IPS-11a (cell line): ENCODE measurements around the gene ADIPOR2.

ENCODE experiments used
- H3K4me3 ChIP-seq: one replicate; pipeline ENCODE4 v1.5.1; 2013; ENCODE audit warnings: low read depth, low read length, control low read depth

The ADIPOR2 gene

DNA sequence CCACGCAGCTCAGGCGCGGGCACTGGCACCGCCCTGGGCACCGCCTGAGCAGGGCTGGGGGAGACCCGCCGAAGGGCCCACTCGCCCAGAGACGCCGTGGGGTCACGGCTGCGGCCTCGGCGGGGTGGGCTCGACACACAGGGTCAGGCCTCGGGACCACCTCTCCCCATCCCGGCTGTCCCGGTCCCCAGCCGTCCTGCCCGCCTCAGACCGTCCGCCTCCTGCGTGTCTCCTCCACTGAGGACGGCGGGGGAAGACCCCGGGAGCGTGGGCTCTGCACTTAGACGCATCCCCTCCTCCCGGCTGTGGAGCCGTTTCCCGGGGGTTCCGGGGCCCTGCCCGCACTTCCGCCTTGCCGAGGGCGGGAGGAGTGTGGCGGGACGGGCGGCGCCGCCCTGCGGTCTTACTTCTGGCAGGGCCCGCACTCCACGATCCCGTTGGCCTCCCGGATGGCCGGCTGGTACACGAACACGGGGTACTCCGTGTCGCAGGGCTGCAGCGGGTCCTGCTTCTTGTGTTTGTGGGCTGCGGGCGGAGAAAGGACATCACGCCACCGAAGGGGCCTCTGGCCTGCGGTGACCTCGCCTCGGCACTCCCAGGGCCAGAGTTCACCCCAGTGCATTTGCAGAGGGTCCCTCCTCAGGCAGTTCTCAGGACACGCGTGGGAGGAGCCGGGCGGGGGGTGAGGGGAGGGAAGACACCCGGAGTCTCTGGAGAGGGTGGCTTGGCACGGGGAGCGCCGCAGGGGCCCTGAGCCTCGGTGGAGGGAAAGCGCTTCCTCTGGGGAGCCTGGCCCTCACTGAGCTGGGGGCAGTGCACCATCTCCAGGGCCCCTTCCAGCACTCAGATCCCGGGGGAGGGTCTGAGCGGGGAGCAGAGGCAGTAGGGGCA lies 106.4 kb downstream of the ADIPOR2 start:
- H3K4me3 ChIP-seq = no peak overlapping the region

GRCh38 chr12:1797991-1798640 lies 107.2 kb downstream of the ADIPOR2 start:
- no peak overlapping the region for H3K4me3 ChIP-seq

DNA sequence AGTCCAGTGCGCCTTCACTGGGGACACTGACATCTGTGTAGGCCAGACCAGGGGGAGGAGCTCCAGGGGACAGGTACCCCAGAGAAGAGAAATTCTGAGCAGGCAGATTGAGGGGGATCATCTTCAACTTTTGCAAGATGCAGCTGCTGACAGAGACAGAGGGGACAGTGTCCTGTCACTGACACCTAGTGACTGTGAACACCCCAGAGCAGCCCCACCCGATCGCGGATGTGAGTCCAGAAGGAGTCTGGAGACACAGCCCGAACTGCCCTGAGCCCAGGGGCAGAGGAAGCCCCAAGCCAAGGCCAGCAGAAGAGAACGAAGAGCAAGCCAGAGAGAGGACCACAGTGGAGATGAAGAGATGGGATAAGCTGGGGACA lies 107.8 kb downstream of the ADIPOR2 start:
- H3K4me3 ChIP-seq = no peak overlapping the region

DNA sequence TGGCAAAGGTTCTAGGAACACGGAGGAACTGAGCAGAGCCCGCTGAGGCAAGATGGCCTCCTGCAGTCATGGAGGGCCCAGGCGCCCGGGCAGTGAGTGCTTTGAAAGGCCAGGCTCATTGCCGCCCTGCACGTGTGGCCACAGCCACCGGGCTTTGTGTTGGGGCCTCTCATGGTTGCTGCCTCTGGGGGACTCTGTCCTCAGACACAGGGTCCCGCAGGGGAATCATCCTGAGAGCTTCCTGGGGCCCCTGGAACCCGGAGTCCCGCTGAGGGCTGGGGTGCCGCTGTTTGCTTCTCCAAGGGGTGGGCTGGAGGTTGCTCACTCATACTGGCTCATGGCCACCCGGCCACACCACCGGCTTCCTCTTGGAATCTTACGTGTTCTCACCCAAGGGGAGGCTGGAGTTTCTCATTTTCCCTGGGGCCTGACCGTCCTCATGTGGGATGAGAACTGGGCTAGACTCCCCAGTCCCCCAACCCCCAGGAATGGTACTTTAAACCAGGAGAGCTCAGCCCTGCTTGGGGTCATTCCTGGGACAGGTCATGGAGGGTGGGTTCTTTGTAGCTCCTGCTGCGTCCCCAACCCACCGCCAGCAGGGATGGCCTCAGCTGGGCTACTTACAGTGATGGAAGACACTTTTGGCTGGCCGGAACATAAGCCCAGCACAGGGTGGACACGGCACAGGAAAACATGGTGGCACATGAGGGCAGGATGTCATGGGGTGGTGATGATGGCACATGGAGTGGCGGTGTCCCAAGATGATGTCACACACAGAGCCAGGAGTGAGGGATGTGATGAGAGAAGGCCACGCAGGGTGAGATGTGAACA lies 108.4 kb downstream of the ADIPOR2 start:
- H3K4me3 ChIP-seq = no peak overlapping the region

- no peak overlapping the region for H3K4me3 ChIP-seq
Measured at GRCh38 chr12:1799882-1800400, 109.1 kb downstream of the ADIPOR2 start.

- no peak overlapping the region for H3K4me3 ChIP-seq
Measured at GRCh38 chr12:1800401-1801302, 109.8 kb downstream of the ADIPOR2 start.

GRCh38 chr12:1801303-1801975 lies 110.6 kb downstream of the ADIPOR2 start:
- H3K4me3 ChIP-seq = no peak overlapping the region

- no peak overlapping the region for H3K4me3 ChIP-seq
Measured at GRCh38 chr12:1803736-1804135, 112.9 kb downstream of the ADIPOR2 start.

DNA sequence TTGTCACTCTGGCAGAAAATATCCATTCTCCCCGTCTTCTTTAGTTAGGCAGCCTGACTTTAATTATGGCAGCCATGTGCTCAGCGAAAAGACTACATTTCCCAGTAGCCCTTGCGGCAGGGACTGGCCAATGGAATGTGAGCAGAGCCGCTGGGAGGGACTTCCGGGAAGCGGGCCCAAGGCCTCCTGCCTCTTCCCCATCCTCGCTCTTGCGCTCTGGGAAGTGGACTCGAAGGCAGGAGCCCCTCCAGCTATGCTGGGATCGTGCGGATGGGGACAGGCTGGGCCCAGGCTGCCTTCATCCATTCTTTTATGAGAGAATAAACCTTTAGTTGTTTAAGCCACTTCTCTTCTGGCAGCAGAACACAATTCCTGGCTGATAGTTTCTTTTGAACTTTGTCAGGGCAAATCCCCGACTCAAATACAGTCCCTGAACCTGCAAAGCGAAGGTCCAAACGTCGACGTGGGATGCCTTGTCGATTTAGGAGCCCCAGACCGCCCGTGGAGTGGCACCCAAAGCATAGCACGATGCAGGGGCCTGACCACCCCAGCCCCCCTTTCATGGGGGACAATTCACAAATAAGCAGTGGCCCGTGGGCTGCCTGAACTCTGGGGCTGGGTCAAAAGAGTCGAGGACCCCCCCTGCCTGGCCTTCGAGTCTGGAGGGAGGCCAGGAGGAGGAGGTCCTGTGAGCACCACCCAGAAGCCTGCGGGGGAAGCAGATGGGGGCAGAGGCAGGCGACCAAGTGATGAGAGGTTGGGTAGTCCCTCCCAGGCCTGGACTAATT lies 113.9 kb downstream of the ADIPOR2 start:
- H3K4me3 ChIP-seq = no peak overlapping the region

DNA sequence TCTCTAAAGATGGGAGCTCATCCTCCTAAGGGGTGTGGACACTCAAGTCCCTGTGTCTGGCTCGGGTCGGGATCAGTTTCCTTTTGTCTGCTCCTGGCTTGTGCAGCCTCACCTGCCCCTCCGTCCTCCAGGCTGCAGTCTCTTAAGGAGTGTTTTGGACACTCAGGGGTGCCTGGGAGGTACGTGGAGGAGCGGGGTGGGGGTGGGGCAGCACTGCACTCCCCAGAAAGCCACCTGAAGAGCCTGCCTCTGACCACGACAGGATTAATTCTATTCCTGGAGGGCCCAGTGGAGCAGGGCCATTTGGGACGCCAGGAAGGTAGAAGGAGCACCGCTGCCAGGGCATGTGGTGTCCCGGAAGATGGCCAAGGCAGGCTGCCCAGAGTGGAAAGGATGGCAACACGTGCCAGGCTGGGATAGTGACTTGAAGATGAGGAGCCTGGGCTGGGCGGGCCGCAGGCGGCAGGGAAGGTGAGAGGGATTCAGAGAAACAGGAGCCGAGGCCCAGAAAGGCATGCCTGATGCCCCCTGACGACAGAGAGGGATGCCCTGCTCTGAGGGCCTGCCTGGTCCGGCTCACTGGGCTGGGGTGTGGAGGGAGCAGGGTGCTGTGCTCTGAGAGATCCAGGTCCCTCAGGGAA lies 114.7 kb downstream of the ADIPOR2 start:
- H3K4me3 ChIP-seq = no peak overlapping the region

DNA sequence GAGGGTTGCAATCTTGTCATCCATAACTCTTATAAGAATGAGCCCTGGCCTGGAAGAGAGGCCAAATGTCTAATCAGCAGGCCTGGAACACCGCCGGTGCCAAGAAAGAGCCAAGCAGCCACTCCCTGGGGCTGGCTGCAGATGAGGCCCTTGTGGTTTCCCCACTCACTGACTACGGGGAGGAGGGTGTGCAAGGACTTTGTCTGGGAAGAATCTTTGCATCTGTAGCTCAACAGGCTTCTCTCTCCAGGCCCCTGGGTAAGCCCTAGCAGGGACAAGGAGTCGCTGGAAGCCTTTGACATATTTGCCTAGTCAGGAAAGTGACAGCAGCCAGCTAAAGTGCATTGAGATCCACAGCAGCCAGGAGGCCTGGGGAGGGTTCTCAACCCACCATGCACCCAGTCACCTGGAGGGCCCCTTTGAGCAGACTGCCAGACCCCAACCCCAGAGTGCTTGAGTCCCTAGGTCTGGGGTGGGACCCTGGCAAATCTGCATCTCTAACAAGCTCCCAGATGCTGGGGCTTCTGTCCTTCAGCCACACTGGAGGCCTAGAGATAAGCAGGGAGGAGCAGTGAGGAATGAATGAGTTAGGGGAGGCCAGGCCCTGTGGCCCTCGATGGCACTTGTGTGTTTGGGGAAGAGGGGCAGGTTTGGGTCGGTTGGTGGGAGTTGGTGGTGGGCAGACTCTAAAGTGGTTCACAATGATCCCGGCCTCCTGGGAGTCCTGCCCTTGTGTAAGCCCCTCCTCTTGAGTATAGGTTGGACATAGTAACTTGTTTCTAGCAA lies 115.6 kb downstream of the ADIPOR2 start:
- H3K4me3 ChIP-seq = no peak overlapping the region

DNA sequence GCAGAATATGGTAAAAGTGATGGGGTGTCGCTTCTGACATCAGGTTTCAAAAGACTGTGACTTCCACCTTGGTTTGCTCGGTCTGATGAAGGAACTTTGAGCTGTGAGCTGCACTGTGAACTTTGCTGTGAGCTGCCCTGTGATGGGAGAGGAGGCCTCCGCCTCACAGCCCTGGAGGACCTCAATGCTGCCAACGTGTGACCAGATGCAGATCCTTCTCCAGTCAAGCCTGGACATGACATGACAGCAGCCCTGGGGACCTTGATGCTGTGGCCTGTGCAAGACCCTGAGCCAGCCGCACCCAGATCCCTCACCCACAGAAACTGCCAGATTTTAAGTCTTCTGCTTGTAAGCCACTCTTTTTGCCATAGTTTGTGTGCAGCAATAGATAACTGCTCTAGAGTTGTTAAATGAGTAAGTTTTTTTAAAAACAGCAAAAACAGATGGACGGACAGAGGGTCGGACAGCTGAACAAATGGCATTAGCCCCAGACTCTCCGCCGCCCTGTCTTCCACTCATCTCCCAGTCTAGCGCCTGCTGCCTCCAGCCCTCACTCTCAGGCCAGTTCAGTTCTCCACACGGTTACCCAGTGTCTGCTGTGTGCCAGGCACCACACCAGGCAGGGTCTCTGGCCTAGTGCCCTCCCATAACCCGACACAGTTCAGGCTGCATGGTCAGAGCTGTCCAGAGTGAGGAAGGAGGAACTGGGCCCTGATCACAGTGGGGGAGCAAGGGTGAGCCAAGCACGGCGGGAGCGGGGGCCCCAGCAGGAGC lies 116.4 kb downstream of the ADIPOR2 start:
- H3K4me3 ChIP-seq = no peak overlapping the region

- H3K4me3 ChIP-seq = no peak overlapping the region
Measured at GRCh38 chr12:1808036-1808797, 117.3 kb downstream of the ADIPOR2 start.

DNA sequence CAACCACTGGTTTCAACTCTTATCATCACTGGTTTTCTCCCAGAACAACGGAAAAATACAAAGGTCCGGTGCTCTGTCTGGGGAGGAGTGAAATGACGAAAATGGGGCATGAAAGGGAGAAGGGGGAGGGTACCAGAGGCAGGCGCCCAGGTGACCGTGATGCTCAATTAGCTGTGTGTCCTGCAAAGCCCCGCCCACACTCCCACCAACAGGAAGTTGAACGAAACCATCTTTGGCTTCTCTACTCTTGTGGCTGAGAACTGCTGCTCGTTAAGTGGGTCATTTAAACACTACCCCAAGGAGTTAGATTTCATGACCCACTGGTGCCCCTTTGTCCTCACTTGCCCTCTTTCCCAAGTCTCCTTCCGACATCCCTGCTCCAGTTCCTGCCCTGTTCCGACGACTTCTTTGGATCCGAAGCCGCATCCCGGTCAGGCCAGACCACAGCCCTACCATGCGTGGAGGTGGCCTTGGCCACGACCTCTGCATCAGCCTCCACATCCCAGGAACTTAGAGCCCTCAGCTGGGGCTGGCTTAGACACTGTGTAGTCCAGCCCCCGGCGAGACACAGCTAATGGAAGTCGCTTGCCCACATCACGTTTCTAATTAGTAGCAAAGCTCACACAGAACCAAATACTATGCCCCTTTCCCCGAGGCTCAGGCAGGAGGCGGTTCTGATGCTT lies 118.1 kb downstream of the ADIPOR2 start:
- no peak overlapping the region for H3K4me3 ChIP-seq

- no peak overlapping the region for H3K4me3 ChIP-seq
Measured at GRCh38 chr12:1809591-1810190, 118.8 kb downstream of the ADIPOR2 start.
